Measurements from ENCODE around the gene HEYL.
"Not testable (repeated sequence)": the region's sequence is repeated elsewhere in the genome, so short reads cannot be mapped to it uniquely, and the experiment has no call there.

The HEYL gene

GRCh38 chr1:39635205-39635870, 4.1 kb downstream of the HEYL start:
- DNase-seq = no peak

GRCh38 chr1:39633422-39633821, 6.0 kb downstream of the HEYL start:
- DNase-seq = no peak

DNA sequence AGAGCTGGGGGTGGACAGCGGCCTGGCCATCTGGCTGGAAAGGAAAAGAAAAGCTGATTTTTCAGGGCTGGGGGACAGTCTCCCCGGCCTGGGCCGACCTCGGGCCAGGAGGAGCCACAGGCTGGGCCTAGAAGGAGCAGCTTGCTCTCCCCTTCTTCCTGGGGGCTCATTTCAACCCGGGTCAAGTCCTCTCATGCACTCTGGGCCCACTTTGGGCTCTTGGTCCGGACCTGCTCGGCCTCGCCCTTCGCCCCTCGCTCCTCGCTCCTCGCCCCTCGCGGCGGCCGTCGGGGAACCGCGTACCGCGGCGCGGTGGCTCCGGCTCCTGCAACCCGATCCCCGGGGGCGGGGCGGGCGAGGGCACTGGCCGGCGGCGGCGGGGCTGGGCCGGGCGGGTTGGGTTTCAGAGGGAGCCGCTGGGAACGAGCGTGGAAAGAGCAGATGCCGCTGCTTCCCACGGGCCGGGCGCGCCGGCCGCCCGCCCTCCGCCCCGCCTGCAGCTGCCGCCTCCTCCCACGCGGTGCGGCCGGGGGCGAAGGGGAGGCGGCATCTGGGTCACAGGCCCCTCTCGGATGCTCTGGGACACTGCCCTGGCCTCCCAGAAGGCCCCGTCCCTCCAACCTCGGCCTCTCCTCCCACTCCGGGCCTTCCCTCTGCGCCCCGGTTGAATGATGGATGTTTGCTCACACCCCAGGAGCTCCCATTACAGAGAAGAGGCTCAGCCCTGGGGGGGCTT, 6.6 kb downstream of the HEYL start:
- no peak for DNase-seq

DNA sequence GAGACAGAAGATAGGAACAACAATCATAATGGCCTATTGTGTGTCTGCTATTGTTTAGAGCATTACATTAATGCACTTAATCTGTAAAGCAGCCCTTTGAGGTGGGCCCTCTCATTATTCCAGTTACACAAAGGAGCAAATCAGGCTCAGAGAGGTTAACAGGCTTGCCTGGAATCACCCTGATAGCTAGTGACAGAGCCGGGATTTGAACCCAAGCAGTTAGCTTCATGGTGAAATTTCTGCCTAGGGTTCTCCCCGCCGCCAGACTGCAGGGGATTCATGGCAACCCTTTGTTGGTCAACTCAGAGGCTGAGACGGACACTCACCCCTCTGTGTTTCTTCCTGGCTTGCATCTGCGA, 7.1 kb downstream of the HEYL start:
- DNase-seq = no peak

DNA sequence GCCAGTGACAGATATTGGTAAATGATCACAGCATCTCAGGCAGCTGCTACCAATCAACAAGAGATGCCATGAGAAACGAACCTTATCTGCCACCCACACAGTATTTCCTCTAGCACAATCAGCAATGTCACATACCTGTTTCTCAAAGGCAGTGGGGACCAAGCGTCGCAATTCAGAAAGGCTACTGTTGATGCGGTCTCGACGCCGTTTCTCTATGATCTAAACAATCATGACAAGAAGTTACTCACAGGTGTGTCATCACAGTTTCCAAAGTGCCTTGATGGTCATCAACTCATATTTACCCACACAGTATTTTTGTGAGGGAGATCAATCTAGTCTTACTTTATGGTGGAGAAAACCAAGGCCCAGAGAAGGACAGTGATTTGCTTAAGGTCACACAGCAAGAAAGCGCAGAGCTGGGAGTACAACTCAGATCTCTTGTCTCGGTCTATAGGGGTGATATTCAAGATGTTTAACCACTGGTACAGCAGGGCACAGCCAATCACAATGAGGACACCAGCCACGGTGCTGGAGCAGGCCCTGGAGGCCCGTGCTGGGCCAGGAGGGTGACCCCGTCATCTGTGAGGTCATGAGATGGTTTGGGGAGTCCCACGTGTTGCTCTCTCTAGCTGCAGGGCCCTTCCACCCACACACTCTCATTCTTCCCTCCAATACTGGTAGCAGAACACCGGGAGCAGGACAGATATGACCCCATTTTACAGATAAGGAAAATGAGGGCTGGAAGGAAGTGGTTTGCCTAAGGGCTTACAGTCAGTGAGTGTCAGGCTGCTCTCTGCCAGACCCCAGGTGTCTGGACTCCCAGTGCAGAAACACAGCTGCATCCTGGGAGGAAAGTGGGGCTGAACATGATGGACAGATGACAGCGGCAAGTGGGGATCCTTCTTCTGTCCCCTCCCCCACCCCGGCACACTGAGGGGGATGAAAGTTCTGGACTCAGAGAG, 7.8 kb downstream of the HEYL start:
- no peak for DNase-seq

DNA sequence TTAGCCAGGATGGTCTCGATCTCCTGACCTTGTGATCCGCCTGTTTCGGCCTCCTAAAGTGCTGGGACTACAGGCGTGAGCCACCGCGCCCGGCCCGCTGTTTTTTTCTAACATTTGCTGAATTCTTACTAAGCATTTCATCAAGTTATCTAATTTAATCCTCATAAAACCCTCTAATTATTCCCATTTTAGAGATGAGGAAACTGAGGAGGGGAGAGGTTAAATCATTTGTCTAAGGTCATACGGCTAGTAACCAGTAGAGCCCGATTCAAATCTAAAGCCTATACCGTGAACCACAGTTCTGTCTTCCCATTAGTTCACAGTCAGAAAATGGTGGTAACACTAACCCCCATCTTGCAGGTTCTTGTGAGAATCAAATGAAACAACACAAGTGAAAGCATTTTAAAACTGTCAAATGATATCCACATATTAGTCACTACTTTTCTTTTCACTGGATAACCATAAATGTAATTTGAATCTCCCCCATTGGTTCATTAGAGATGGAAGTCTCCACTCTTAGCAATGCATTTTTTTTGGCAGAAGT, 10.6 kb downstream of the HEYL start:
- no peak for DNase-seq

DNA sequence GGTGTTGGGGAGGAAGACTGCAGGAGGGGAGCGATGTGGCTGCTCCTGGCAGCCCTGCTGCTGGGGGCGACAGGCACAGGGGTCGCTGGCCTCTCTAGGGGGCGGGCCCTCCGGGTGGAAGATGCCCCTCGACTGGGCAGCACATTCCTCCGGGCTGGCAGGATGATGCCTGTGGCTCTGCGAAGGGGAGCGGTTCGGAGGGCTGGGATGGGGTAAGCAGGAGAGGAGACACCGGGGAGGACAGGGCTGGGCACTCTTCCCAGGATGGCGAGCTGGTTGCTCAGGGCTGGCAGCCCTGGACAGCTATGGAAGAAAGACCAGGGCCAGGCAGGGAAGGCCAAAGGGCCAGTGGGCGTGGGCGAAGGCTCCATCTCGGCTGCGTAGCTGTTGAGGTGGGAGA, 12.8 kb downstream of the HEYL start:
- DNase-seq = no peak

GRCh38 chr1:39625462-39626273, 13.8 kb downstream of the HEYL start:
- no peak for DNase-seq

- no peak for DNase-seq
Measured at GRCh38 chr1:39625009-39625408, 14.4 kb downstream of the HEYL start.

GRCh38 chr1:39623053-39623452, 16.4 kb downstream of the HEYL start:
- DNase-seq = no peak

GRCh38 chr1:39622427-39622826, 17.0 kb downstream of the HEYL start:
- no peak for DNase-seq

GRCh38 chr1:39620659-39621165, 18.7 kb downstream of the HEYL start:
- no peak for DNase-seq

GRCh38 chr1:39617488-39618049, 21.9 kb downstream of the HEYL start:
- no peak for DNase-seq

GRCh38 chr1:39615086-39615673, 24.3 kb downstream of the HEYL start:
- peak; percentile 5 for DNase-seq

DNA sequence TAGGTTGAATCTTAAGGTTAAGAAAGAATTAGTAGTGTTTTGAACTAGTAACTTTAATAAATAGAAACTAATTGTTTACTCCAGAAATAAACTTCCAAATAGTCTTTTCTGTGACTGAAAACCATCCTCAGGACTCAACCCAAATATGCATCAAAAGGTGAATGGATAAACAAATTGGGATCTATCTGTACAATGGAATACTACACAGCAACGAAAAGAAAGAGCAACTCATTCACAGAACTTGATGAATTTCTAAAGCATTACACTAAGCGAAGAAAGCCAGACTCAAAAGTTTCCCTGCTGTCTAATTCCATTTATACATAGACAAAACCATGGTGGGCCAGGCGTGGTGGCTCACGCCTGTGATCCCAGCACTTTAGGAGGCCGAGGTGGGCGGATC, 25.0 kb downstream of the HEYL start:
- no peak for DNase-seq

DNA sequence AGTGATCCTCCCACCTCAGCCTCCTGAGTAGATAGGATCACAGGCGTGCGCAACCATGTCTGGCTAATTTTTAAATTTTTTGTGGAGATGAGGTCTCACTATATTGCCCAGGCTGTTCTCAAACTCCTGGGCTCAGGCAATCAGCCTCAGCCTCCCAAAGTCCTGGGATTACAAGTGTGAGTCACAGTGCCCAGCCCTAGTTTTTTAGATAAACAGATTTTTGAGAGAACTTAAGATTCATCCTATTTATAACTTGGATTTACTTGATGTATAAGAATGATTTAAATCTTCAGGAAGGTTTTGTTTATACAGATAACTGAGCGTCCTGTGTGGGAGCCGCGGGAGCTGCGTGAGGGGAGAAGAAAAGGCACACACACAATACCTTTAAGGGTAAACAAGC, 26.2 kb downstream of the HEYL start:
- no peak for DNase-seq

GRCh38 chr1:39609618-39610331, 29.7 kb downstream of the HEYL start:
- no peak for DNase-seq

DNA sequence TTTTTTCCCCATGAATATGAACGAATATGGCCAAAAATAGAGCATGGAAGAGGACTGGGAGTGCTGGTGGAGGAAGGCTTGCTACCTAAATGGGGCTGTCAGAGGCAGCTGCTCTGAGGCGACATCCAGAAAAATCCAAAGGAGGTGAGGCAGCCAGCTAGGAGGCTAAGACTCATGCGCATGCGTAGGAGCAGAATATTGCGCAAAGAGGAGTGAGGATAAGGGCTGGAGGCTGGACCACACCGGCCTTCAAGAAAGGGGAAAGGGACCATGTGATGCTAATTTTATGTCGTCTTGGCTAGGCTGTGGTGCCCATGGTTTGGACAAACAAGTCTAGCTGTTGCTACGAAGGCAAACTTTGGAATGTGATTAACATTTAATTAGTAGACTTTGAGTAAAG, 30.5 kb downstream of the HEYL start:
- no peak for DNase-seq

GRCh38 chr1:39603677-39604076, 35.8 kb downstream of the HEYL start:
- not testable (repeated sequence) for DNase-seq

DNA sequence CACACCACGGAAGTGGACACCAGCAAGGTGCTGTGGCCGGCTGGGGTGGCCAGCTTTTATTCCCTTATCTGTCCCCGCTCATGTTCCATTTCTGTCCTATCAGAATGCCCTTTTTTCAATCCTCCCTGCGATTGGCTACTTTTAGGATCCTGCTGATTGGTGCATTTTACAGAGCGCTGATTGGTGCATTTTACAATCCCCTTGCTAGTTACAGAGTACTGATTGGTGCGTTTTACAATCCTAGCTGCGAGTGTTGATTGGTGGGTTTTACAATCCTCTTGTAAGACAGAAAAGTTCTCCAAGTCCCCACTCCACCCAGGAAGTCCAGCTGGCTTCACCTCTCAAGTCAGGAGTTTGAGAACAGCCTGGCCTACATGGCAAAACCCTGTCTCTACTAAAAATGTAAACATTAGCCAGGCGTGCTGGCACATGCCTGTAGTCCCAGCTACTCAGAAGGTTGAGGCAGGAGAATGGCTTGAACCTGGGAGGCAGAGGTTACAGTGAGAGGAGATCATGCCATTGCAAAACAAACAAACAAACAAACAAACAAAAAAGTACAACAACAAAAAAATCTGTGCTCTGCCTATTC, 37.7 kb downstream of the HEYL start:
- not testable (repeated sequence) for DNase-seq
